Gastroesophageal sphincter (tissue), 3 donors: ENCODE measurements around the gene SNX14.

Experiments
- CTCF ChIP-seq, 4 experiments: fragments of 200-600 bp in 2 of 4; fragments of 450-650 bp in 2 of 4; sonication (generic) in 1 of 4; IDR thresholded peaks; one replicate each; pipeline ENCODE4 v1.5.1; 2017 to 2019; ENCODE audit warnings: antibody characterized with exemption in 4 of 4, mild to moderate bottlenecking in 2 of 4, moderate library complexity in 2 of 4
- EP300 ChIP-seq: sonication (generic); formaldehyde crosslinking; IDR thresholded peaks from one replicate; pipeline ENCODE4 v1.6.1; 2017; ENCODE audit warnings: antibody characterized with exemption, mild to moderate bottlenecking
- POLR2A ChIP-seq, 2 donors: fragments of 450-650 bp; IDR thresholded peaks; one replicate each; pipeline ENCODE4 v1.6.1; 2017; ENCODE audit warnings: antibody characterized with exemption in 2 of 2, mild to moderate bottlenecking in 2 of 2, moderate library complexity in 1 of 2
- POLR2AphosphoS5 ChIP-seq: sonication (generic); formaldehyde crosslinking; IDR thresholded peaks from one replicate; pipeline ENCODE4 v1.6.1; 2017; ENCODE audit warnings: antibody characterized with exemption

GRCh38 chr6:85461798-85462170, 131.9 kb downstream of the SNX14 start:
- TF ChIP-seq POLR2AphosphoS5 (no peak), CTCF (IDR thresholded peaks at IDR 0.05) (no peak), POLR2A (IDR thresholded peaks at IDR 0.05) (no peak), EP300 (no peak)
